HG02759 (cell line): ENCODE measurements around the gene SLC10A1.

Experiments used
- ATAC-seq: cut with Tn5 transposase; IDR thresholded peaks from one replicate; pipeline ENCODE4 v1.9.1; 2021; ENCODE audit warnings: mild to moderate bottlenecking, moderate library complexity; ENCODE audit not compliant: unreplicated experiment

Gene SLC10A1

DNA sequence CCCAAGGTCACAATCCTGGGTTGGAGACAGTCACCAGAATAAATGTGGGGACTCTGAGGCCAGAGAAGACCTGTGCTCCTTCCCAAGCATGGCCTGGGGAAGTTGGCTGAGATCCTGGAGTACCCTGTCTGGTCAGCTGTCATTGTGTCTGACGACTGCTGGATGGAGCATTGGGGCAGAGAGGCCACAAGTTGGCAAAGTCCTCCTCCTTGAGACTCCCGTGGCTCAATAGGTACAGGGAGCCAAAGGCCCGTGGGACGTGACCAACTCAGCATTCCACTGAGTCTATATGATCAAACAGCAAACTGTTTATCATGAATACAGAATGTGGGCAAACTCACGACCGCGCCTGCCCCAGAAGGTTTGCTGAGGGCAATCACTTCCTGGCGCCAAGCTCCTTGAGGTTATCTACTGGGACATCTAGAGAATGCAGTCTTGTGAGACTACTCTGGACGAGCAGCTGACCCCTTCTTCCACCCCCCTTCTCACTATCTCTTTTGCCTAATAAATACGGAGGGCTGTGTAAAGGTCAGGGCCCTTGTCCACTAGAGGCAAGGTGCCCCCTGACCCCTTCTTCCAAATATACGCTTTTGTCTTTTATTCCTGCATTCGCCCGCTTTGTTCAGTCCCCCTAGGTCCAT, 14.3 kb upstream of the SLC10A1 start:
- no peak for ATAC-seq

DNA sequence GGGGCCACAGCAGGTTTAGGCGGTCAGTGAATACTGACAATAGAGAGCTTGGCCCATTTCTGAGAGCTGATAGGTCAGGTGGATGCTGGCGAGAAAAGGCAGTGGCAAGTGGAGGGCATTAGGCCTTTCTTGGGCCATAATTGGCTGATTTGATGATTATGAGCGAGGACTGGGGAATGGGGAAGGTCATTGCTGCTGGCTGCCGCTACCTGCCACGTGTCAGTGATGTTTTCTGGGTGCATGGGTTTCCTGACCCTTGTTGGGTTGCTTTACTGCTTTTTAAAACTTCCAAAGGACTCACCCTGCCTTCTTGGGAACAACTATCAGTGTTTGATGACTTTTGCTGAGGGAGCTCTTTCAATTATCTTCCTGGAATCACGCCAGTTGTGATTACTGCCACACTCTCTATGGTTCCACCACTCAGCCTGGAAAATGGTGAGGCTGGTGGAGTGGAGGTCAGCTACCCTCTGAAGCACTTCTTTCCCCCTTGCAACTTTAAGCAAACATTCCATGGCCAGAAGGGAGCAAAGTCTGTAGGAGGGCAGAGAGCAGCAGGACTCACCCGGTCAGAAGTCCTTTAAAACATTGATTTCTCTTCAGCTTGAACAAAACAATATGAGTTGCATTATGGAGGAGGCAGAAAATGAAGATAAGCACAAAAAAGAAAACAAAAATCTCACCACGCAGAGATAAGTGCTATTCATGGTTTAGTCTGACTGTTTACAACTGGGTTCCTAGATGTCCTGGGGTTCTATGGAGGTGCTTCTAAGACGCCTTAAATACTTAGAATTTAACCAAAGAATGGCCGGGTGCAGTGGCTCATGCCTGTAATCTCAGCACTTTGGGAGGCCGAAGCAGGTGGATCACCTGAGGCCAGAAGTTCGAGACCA, 12.1 kb upstream of the SLC10A1 start:
- ATAC-seq, result no peak

DNA sequence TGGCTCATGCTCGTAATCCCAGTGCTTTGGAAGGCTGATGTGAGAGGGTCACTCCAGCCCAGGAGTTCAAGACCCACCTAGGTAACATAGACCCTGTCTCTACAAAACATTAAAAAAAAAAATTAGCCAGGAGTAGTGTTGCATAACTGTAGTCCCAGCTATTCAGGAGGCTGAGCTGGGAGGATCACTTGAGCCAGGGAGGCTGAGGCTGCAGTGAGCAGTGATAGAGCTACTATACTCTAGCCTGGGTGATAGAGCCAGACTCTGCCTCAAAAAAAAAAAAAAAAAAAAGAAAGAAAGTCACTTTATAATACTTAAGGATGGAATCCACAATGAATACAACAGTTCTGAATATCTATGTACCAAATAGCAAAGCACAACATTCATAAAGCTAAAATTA, 10.2 kb upstream of the SLC10A1 start:
- no peak for ATAC-seq

DNA sequence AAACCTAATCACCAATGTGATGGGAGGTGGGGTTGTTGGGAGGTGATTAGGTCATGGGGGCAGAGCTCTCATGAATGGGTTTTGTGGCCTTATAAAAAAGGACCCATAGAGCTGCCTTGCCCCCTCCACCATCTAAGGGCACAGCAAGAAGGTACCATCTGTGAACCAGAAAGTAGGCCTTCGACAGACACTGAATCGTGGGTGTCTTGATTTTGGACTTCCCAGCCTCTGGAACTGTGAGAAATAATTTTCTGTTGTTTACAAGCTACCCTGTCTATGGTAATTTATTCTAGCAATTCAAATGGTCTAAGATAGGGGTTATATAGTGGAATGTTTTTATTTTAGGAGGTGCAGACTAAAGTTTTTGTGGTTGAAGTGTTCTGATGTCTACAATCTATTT, 7.9 kb upstream of the SLC10A1 start:
- ATAC-seq, result no peak

DNA sequence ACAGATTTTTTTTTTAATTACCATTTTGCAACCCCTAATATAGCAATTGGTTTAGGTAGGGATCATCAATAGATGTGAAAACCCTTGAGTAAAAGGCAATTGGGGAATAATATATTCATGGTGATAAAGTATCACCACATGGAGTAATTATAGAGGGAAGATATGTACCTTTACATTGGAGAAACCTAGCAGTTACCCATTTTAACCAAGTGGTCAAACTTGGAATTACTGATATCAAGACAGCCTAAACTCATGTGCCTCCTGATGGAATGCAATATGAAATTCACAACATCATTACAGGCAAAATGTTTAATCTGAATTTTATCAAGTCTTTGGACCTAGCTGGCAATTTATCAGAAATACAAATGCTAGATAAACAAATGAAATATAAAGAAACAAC, 6.7 kb upstream of the SLC10A1 start:
- ATAC-seq, result no peak

DNA sequence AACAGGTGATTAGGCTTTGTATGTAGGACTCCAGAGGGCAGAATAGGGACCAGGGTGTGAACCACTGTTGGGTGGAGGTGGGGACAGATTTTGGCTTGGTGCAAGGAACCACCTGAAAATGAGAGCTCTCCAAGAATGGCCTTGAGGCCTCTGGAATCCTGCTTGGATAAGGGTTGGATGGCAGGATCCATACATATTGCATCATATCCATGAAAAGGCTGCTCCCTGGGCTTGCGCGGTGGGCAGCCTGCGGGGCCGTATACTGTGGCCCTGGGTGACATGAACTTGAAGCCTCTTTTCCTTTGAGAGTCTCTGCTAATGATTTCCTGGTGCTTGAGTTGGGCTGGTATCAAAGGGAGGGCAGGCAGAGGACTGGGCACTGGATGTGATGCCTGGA, 1.3 kb upstream of the SLC10A1 start:
- no peak for ATAC-seq

DNA sequence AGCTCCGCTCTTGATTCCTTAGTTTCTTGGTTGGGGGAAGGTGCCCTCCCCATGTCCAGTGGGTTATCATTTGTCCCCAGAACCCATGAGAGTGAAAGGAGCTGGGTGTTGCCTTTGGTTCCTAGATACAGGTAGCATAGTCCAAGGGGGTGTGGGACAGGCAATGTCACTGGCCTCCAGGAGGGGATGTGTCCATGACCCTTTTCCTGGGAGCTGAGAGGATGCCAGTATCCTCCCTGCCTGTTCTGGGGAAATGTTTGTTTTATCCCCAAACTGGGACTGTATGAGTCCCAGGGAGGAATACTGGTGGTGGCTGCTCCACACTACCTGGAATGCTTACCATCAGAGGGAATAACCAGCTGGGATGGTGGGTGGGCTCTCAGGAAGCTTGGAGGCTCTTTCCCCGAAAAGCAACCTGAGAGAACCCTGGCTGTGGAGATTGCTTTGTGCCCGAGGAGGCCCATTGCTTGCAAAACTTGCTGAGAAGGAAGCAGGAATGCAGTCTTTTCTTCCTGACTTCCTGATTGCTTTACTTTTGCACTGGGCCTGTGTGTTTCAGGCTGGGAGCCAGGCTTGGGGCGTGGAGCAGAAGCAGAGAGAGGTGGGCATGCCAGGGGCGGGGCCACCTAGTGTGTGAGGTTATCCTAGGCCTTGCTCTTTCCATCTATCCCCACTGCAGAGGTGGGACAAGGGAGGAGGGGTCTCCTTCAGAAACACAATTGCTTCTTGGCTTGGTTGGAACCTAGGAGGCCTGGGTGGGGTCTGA, 715 bp upstream of the SLC10A1 start:
- no peak for ATAC-seq

DNA sequence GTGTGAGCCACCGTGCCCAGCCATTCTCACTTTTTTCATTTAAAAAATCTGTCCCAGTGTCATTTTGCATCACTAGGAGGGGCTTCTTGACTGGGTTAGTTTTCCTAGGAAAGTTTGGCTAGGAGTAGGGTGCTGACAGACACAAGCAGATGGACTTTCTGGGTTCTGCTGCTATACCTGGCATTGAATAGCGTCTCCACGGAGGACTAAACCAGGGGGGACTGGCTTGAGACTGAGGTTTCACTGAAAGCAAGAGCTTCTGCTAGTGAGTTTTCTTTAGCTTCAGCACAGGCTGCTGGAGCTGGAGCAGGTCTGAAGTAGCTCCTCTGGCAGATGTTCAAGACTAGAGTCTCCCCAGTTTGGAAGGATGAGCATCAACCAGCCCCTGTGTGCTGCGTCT, 1.4 kb downstream of the SLC10A1 start:
- ATAC-seq, result no peak

DNA sequence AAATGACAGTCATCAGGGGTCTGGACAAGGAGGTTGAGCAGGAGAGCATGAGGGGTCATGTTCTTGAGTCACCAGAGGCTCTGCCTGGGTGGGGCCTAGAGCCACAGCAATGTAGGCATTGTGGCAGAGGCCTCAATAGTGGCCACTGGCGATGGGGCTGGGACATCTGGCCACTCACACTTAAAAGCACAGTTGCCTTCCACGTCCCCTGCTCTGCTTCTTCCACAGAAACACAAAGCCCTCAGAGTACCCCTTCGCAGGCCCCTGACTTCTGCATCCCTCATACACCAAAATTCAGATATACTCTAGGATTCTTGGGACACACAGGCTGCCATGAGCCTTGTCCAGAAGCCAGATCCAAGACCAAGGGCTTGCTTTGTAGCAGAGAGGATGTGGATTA, 2.2 kb downstream of the SLC10A1 start:
- no peak for ATAC-seq

DNA sequence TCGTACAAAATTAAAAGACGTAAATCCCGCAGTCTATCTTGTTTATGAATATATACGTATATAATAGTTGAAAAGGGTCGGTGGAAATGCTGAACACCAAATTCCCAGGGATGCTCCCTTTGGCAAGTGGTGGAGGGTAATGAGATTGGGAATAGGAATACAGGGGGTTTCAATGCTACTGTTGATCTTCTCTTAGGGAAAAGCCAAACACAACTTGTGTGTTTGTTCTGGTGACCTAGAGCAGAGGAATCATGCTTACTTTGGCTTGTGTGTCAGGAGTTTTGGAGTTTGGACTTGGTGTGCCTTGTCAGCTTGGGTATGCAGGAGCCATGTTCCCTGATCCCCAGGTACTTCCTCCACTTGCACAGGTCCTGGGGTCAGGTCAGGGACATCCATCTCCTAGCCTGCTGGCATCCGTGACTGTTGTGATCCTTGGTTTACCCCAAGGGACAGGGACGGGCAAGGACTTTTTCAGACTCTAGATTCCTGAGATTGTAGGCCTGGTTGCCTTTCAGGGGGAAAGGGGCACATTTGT, 4.1 kb downstream of the SLC10A1 start:
- ATAC-seq, result no peak

DNA sequence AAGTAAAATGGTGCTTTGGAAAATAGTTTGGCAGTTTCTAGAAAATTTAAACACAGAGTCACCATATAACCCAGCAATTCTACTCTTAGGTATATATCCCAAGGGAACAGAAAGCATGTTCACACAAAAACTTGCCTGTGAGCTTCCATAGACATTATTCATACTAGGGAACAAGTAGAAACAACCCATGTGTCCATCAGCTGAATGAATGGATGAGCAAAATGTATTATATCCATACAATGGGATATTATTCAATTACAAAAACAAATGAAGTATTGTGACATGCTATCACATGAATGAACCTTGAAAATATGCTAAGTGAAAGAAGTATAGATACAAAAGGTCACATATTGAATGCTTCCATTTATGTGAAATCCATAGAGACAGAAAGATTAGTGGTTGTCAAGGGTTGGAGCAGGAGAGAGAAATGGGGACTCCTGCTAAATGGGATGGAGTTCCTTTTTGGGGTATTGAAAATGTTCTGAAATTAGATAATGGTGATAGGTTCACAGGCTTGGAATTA, 7.9 kb downstream of the SLC10A1 start:
- ATAC-seq, result no peak

DNA sequence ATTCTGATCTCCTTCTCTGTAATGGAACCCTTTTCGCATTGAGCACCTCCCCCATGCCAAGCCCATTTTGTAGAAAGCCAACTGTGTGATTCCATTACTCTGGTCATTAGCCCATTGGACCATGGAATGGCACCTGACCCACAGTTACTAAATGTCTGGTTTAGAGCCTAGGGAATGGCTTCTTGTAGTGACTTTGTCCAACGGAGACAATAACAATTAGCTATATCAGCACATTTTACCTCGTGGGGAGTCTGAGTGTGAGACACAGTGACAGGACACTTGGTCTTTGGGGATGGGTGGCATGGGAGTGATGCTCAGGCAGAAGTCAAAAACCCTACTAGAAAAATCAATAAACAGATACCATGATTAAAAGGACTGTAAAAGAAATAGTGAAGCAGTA, 10.4 kb downstream of the SLC10A1 start:
- ATAC-seq, result no peak

DNA sequence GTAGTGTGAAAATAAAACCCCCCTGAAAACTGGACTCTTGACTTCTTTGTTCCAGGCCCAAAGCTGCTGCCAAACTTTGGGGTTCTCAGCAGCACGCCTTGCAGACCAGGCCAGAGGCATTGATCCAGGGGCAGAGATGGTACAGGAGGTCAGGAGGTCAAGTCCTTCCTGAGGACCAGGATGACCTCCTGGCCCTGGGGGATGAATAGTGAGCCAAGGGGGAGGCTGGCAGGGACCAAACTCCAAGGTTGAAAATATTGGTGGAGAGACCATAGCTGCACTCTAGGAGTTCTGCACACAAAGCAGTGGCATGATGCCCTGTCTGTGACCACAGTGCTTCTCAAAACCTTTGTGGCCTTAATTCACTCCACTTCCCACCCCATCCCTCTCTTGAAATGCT, 12.1 kb downstream of the SLC10A1 start:
- ATAC-seq, result no peak

DNA sequence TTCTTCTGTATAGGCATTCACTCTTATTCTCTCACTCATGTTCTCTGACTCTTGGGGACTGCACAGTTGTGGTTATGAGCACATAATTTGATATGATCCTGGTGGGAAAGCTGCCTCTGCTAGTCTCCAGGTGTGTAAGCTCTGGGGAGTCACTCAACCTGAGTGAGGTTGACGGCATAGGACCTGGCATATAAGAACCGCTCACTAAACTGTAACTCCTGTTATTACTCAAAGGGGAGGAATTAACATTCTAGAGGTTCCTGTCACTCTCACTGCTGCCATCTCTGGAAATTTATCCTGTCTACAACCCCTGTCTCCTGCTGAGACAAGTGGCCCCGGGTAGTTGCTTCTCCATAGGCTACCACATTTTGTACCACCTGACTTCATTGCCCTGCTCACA, 16.1 kb downstream of the SLC10A1 start:
- no peak for ATAC-seq

DNA sequence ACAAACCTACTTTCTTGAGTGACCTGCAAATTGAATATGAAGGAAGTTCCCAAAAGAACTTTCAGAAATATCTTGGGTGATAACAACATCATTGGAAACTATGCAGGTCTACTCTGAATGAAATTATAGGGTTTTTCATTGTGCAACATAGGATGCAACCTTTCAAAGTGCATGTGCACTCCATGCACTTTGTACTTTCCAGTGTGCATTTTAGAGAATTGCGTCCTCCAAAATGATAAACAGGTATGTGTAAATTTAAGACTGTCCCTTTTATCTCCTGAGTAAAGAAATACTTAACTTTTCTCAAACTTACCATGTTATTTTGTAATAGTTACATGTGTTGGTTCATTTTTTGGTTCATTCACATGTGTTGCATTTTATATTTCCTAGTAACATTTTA, 16.9 kb downstream of the SLC10A1 start:
- no peak for ATAC-seq

DNA sequence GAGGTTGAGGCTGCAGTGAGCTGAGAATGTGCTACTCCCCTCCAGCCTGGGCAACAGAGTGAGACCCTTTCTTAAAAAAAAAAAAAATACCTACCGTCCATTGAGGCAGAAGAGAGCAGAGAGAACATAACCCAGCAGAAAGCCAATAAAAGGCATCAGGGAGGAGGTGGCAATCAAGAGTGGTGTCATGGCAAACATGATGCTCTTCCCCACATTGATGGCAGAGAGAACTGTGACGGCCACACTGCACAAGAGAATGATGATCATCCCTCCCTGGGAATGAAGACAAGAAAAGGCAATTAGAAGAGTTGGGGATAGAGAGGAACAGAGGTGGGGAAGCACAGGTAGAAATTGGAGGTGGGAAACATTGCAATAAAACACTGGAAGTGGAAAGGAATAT, 18.0 kb downstream of the SLC10A1 start:
- ATAC-seq, result no peak

DNA sequence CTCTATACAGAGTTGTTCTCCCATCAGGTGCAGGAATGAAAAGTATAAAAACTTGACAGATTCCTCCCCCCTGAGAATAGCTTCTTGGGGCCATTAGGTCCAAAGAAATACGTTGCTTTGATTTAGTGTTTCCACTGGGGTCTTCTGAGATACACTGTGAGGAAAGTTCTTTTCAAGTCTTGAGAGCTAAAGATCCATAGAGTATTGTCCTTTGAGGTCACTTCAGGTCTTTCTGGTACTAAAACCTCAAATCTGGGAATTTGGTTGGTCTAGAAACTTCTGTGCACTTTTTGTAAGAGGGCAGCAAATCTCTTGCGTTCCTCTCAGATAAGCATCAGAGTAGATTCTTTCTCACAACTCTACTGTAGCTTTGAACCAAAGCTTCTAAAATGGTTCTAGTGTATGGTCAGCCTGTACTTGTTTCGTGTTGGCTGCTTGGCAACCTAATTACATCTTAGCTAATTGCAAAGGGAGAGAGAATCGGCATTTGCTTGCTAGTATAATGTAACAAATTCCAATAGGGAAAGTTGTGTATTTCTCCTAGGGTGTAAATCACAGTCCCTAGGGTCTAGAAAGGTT, 20.1 kb downstream of the SLC10A1 start:
- ATAC-seq, result no peak

DNA sequence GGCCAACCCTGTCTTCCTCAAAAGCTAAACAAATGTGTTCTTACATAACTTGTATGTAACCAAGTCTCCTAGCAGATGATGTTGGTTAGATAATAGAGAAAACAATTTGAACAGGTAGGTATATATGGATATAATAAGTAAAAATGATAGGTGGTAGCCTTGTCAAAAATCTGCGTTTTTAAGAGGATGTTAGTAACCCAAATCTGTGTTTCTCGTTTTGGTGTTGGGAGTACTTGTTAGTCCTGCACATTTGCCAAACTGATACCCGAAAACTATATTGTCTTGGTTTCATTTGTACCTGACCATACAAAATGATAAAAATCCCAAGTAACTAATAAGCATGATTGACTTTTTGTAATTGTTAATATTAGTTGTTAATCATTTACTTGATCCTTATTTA, 22.0 kb downstream of the SLC10A1 start:
- no peak for ATAC-seq

DNA sequence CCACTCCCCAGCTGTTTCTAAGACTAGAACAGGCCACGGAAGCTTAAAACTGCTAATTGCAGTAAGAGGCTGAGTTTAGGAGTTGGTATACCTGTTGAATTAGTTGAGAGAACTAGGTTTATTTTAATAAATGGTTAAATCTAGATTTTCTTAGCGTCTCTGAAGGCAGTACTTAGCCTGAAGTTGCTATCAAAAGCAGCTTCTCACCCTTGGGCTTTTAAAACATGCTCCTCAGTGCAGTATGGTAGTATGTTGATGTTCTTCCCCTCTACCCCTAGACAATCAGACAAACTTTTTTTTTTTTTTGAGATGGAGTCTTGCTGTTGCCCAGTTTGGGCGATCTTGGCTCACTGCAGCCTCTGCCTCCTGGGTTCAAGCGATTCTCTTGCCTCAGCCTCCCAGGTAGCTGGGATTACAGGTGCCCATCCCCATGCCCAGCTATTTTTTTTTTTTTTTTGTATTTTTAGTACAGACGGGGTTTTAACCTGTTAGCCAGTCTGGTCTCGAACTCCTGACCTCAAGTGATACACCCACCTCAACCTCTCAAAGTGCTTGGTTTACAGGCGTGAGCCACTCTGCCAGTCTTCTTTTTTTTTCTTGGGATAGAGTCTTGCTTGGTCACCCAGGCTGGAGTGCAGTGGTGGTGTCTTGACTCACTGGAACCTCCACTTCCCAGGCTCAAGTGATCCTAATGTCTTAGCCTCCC, 23.3 kb downstream of the SLC10A1 start:
- ATAC-seq, result no peak
